Suprapubic skin (tissue), 4 donors: Measurements from ENCODE around the gene TSC22D4. TPM values are rescaled to one million over a fixed set of nuclear protein-coding genes. Genes with fewer than 3 reads are reported as not detected.

Source experiments
- DNase-seq, 2 donors: peaks; one replicate each; pipeline ENCODE4 v3.0.0-alpha.2; 2019; ENCODE audit warnings: low spot score in 2 of 2
- H3K27ac ChIP-seq: fragments of 200-600 bp; sonication (generic); one replicate; pipeline ENCODE4 v1.5.1; 2019
- H3K27me3 ChIP-seq: fragments of 200-600 bp; sonication (generic); one replicate; pipeline ENCODE4 v1.5.1; 2019
- H3K36me3 ChIP-seq: fragments of 200-600 bp; sonication (generic); one replicate; pipeline ENCODE4 v1.5.1; 2019
- H3K4me1 ChIP-seq: fragments of 200-600 bp; sonication (generic); one replicate; pipeline ENCODE4 v1.5.1; 2019
- H3K4me3 ChIP-seq: fragments of 200-600 bp; sonication (generic); one replicate; pipeline ENCODE4 v1.5.1; 2019; ENCODE audit warnings: mild to moderate bottlenecking
- H3K9me3 ChIP-seq: fragments of 200-600 bp; sonication (generic); one replicate; pipeline ENCODE4 v1.5.1; 2019
- EP300 ChIP-seq: sonication (generic); formaldehyde crosslinking; IDR thresholded peaks from one replicate; pipeline ENCODE4 v1.6.1; 2017; ENCODE audit warnings: antibody characterized with exemption
- POLR2A ChIP-seq, 2 donors: fragments of 450-650 bp; IDR thresholded peaks; one replicate each; pipeline ENCODE4 v1.6.1; 2017; ENCODE audit warnings: antibody characterized with exemption in 2 of 2, mild to moderate bottlenecking in 2 of 2, moderate library complexity in 2 of 2
- POLR2AphosphoS5 ChIP-seq, 3 donors: sonication (generic); formaldehyde crosslinking; IDR thresholded peaks; one replicate each; pipeline ENCODE4 v1.6.1; 2017; ENCODE audit warnings: antibody characterized with exemption in 3 of 3
- WGBS: methylation state at CpG from one replicate; pipeline ENCODE4 v1.1.5; 2018; 5-methylcytosine and 5-hydroxymethylcytosine counted together
- total RNA-seq, 4 donors: library from RNA; depleted of rRNA; stranded (reverse); fragments of >200 nt; gene quantifications; one replicate each; pipeline ENCODE4 v1.1.0, GENCODE V29; 2016
- TF ChIP-seq, protein P1 (sequence below), 2 donors: fragments of 200-600 bp in 1 of 2; fragments of 450-650 bp in 1 of 2; sonication (generic) in 1 of 2; IDR thresholded peaks; one replicate each; pipeline ENCODE4 v1.5.1; 2016 to 2019; ENCODE audit warnings: antibody characterized with exemption in 2 of 2, mild to moderate bottlenecking in 1 of 2, moderate library complexity in 1 of 2

Gene TSC22D4
- total RNA-seq, 4 donors from 2014 or later, result 52.7 to 67.2 (median 57.3) TPM

GRCh38 chr7:100496509-100496908 lies 17.5 kb upstream of the TSC22D4 start:
- no peak for TF ChIP-seq EP300
- TF ChIP-seq, protein P1, sequence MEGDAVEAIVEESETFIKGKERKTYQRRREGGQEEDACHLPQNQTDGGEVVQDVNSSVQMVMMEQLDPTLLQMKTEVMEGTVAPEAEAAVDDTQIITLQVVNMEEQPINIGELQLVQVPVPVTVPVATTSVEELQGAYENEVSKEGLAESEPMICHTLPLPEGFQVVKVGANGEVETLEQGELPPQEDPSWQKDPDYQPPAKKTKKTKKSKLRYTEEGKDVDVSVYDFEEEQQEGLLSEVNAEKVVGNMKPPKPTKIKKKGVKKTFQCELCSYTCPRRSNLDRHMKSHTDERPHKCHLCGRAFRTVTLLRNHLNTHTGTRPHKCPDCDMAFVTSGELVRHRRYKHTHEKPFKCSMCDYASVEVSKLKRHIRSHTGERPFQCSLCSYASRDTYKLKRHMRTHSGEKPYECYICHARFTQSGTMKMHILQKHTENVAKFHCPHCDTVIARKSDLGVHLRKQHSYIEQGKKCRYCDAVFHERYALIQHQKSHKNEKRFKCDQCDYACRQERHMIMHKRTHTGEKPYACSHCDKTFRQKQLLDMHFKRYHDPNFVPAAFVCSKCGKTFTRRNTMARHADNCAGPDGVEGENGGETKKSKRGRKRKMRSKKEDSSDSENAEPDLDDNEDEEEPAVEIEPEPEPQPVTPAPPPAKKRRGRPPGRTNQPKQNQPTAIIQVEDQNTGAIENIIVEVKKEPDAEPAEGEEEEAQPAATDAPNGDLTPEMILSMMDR (IDR thresholded peaks at IDR 0.05), result no peak
- TF ChIP-seq POLR2A (IDR thresholded peaks at IDR 0.05), result no peak
- WGBS, result 83% methylated on average over 6 of the region's 6 CpGs

DNA sequence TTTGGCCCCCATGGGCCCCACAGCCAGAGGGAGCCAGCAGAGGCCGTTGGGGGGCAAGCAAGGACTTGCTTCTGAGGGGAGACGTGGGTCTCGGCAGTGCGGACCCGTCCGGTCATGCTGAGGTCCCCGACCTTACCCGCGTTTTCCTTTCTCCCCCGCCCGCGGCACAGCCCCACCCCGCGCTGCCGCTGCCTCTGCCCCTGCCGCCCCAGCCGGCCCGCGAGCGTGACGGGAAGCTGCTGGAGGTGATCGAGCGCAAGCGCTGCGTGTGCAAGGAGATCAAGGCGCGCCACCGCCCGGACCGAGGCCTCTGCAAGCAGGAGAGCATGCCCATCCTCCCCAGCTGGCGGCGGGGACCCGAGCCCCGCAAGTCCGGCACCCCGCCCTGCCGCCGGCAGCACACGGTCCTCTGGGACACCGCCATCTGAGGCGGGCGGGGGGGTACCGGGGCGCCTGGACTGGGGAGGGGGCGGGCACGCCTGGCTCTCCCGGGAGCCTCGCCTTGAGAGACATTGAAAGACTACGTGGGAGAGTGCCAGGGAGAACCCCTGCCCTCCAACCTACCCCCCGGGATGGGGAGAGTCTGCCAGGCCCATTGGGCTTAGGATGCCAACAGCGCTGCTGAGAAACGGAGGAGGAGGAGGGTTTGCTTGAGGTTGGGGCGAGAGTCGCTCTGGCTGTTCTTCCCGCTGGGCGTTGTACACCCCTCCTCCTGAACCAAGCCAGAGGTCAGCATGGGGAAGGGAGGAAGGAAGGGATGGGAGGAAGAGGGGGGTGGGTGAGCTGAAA lies 14.7 kb upstream of the TSC22D4 start:
- DNase-seq, result no peak
- Histone ChIP-seq H3K9me3 (no peaks in the 10 kb centered on the region), H3K4me1 (peaks cover 14% of the 10 kb centered on the region), H3K36me3 (no peaks in the 10 kb centered on the region), H3K27ac (no peak overlapping the region), H3K4me3 (peak overlapping the region; percentile 48), H3K27me3 (peaks cover 5% of the 10 kb centered on the region)
- TF ChIP-seq POLR2AphosphoS5 (IDR thresholded peaks at IDR 0.05) (no peak), POLR2A (IDR thresholded peaks at IDR 0.05) (no peak), EP300 (no peak)
- TF ChIP-seq, protein P1 (IDR thresholded peaks at IDR 0.05), result no peak
- 13% methylated on average over 35 of the region's 56 CpGs for WGBS

More at GRCh38 chr7:100496509-100496908, 17.5 kb upstream of the TSC22D4 start:
- DNase-seq, result no peak
- Histone ChIP-seq H3K27me3 (peaks cover 5% of the 10 kb centered on the region), H3K4me3 (no peak overlapping the region), H3K36me3 (no peaks in the 10 kb centered on the region), H3K27ac (no peak overlapping the region), H3K9me3 (no peaks in the 10 kb centered on the region), H3K4me1 (peaks cover 14% of the 10 kb centered on the region)

DNA sequence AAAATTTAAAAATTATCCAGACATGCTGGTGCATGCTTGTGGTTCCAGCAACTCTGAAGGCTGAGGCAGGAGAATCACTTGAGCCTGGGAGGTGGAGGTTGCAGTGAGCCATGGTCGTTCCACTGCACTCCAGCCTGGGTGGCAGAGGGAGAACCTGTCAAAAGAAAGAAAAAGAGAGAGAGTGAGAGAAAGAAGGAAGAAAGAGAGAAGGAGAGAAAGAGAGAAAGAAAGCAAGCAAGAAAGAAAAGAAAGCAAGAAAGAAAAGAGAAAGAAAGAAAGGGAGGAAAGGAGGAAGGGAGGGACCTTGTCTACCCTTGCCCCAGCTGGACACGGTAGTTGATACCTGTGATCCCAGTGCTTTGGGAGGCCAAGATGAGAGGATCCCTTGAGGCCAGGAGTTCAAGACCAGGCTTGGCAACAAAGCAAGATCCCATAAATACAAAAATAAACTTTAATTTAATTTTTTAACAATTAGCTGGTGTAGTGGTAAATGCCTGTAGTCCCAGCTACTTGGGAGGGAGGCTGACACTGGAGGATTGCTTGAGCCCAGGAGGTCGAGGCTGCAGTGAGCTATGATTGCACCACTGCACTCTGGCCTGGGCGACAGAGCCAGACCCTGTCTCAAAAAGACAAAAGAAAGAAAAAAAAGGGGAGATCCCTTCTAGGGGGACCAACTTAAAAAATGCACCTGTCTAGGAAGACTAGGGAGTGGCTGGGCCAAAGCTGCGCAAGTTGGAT lies 13.9 kb upstream of the TSC22D4 start:
- H3K4me3 ChIP-seq, result peak overlapping the region; percentile 48
- H3K36me3 ChIP-seq, result no peaks in the 10 kb centered on the region
- TF ChIP-seq POLR2AphosphoS5 (IDR thresholded peaks at IDR 0.05) (no peak), EP300 (no peak), POLR2A (IDR thresholded peaks at IDR 0.05) (no peak)
- TF ChIP-seq, protein P1 (IDR thresholded peaks at IDR 0.05), result no peak
- peaks cover 5% of the 10 kb centered on the region for H3K27me3 ChIP-seq
- DNase-seq, result no peak
- H3K4me1 ChIP-seq, result peaks cover 14% of the 10 kb centered on the region
- WGBS, result 78% methylated on average over 5 of the region's 5 CpGs
- no peak overlapping the region for H3K27ac ChIP-seq
- H3K9me3 ChIP-seq, result no peaks in the 10 kb centered on the region

DNA sequence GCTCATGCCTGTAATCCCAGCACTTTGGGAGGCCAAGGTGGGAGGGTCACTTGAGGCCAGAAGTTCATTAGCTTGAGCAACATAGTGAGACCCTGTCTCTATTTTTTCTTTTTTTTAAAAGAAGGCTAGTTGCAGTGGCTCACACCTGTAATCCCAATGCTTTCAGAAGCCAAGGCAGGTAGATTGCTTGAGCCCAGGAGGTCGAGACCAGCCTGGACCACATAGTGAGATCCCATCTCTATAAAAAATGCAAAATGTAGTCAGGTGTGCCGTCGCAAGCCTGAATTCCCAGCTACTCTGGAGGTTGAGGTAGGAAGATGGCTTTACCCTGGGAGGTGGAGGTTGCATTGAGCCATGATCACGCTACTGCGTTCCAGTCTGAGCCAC lies 12.2 kb upstream of the TSC22D4 start:
- H3K4me1 ChIP-seq, result peaks cover 14% of the 10 kb centered on the region
- 94% methylated on average over 5 of the region's 5 CpGs for WGBS
- H3K9me3 ChIP-seq, result no peaks in the 10 kb centered on the region
- TF ChIP-seq EP300 (no peak), POLR2AphosphoS5 (IDR thresholded peaks at IDR 0.05) (no peak)
- TF ChIP-seq, protein P1 (IDR thresholded peaks at IDR 0.05), result no peak
- H3K27ac ChIP-seq, result no peak overlapping the region
- no peaks in the 10 kb centered on the region for H3K36me3 ChIP-seq
- H3K4me3 ChIP-seq, result no peak overlapping the region
- H3K27me3 ChIP-seq, result peaks cover 5% of the 10 kb centered on the region
- no peak for DNase-seq
